HEK293 (cell line): Measurements from ENCODE around the gene PPIC.

ENCODE experiments used
- CTCF ChIA-PET: fragments of 350-600 bp; formaldehyde crosslinking; extraction: SDS; loops from one replicate; lab custom pipeline; 2021; ENCODE audit warnings: antibody characterized with exemption; lab: Yijun Ruan, JAX
- POLR2A ChIA-PET: fragments of 300-600 bp; formaldehyde crosslinking; extraction: SDS; loops from one replicate; lab custom pipeline; 2020; ENCODE audit warnings: antibody characterized with exemption, inconsistent platforms; lab: Yijun Ruan, JAX
- H3K27ac ChIP-seq: fragments of 200-500 bp; sonication (Bioruptor generic); 2 replicates; pipeline ENCODE4 v1.5.1; 2014; ENCODE audit warnings: low read depth, low read length, control low read depth, inconsistent platforms; ENCODE audit errors: extremely low read depth
- H3K36me3 ChIP-seq, 2 experiments: fragments of 200-500 bp in 1 of 2; sonication (Bioruptor generic) in 1 of 2; 1 replicate in 1 of 2; 2 replicates in 1 of 2; pipeline ENCODE4 v1.5.1; 2014 to 2017; ENCODE audit warnings: inconsistent platforms in 2 of 2, low read length in 2 of 2; ENCODE audit not compliant: control insufficient read depth in 2 of 2, insufficient read depth in 1 of 2
- H3K4me1 ChIP-seq: fragments of 200-500 bp; sonication (Bioruptor generic); 2 replicates; pipeline ENCODE4 v1.5.1; 2014; ENCODE audit warnings: mild to moderate bottlenecking, low read length, inconsistent platforms; ENCODE audit not compliant: control insufficient read depth, insufficient read depth
- H3K4me3 ChIP-seq: 2 replicates; pipeline ENCODE4 v1.5.1; 2011; ENCODE audit warnings: low read depth, mild to moderate bottlenecking, control low read depth, low read length, moderate library complexity
- H3K9me3 ChIP-seq: fragments of 200-500 bp; sonication (Bioruptor generic); 2 replicates; pipeline ENCODE4 v1.5.1; 2014; ENCODE audit warnings: low read depth, low read length, inconsistent platforms; ENCODE audit not compliant: control insufficient read depth, insufficient read depth
- CTCF ChIP-seq: fragments of 450-650 bp; formaldehyde crosslinking; IDR thresholded peaks from 2 replicates; pipeline ENCODE4 v1.5.1; 2016; ENCODE audit warnings: missing biosample characterization, missing genetic modification characterization
- KLF1 ChIP-seq: fragments of 450-650 bp; formaldehyde crosslinking; IDR thresholded peaks from 2 replicates; pipeline ENCODE4 v1.5.1; 2016; ENCODE audit warnings: missing biosample characterization, missing genetic modification characterization
- OSR2 ChIP-seq: fragments of 450-650 bp; formaldehyde crosslinking; IDR thresholded peaks from 2 replicates; pipeline ENCODE4 v1.5.1; 2016; ENCODE audit warnings: missing biosample characterization, missing genetic modification characterization
- PRDM10 ChIP-seq: fragments of 450-650 bp; formaldehyde crosslinking; IDR thresholded peaks from 2 replicates; pipeline ENCODE4 v1.5.1; 2016; ENCODE audit warnings: missing biosample characterization, missing genetic modification characterization
- SCRT1 ChIP-seq: fragments of 450-650 bp; formaldehyde crosslinking; IDR thresholded peaks from 2 replicates; pipeline ENCODE4 v1.5.1; 2016; ENCODE audit warnings: missing biosample characterization, missing genetic modification characterization, borderline replicate concordance
- SP3 ChIP-seq: fragments of 450-650 bp; formaldehyde crosslinking; IDR thresholded peaks from 2 replicates; pipeline ENCODE4 v1.5.1; 2016; ENCODE audit warnings: missing biosample characterization, missing genetic modification characterization
- TRIM28 ChIP-seq: IDR thresholded peaks from 2 replicates; pipeline ENCODE4 v1.6.1; 2011; ENCODE audit warnings: low read length, control low read depth, borderline replicate concordance
- ZBTB48 ChIP-seq: fragments of 450-650 bp; formaldehyde crosslinking; IDR thresholded peaks from 2 replicates; pipeline ENCODE4 v1.5.1; 2016; ENCODE audit warnings: missing biosample characterization, missing genetic modification characterization
- ZEB2 ChIP-seq: fragments of 450-650 bp; formaldehyde crosslinking; IDR thresholded peaks from 2 replicates; pipeline ENCODE4 v1.5.1; 2016; ENCODE audit warnings: missing biosample characterization, missing genetic modification characterization
- ZNF280C ChIP-seq: fragments of 450-650 bp; formaldehyde crosslinking; IDR thresholded peaks from 2 replicates; pipeline ENCODE4 v1.5.1; 2016; ENCODE audit warnings: missing biosample characterization, missing genetic modification characterization
- ZNF391 ChIP-seq: fragments of 450-650 bp; formaldehyde crosslinking; IDR thresholded peaks from 2 replicates; pipeline ENCODE4 v1.5.1; 2016; ENCODE audit warnings: low read depth, missing biosample characterization, missing genetic modification characterization, borderline replicate concordance
- ZNF623 ChIP-seq: fragments of 450-650 bp; formaldehyde crosslinking; IDR thresholded peaks from 2 replicates; pipeline ENCODE4 v1.5.1; 2016; ENCODE audit warnings: missing biosample characterization, missing genetic modification characterization
- ZNF660 ChIP-seq: fragments of 450-650 bp; IDR thresholded peaks from 2 replicates; pipeline ENCODE4 v1.5.1; 2018; ENCODE audit warnings: missing biosample characterization, mild to moderate bottlenecking, missing genetic modification characterization
- ZNF707 ChIP-seq: fragments of 450-650 bp; formaldehyde crosslinking; IDR thresholded peaks from 2 replicates; pipeline ENCODE4 v1.5.1; 2016; ENCODE audit warnings: missing biosample characterization, missing genetic modification characterization
- ZSCAN30 ChIP-seq: fragments of 450-650 bp; IDR thresholded peaks from 2 replicates; pipeline ENCODE4 v1.5.1; 2018; ENCODE audit warnings: missing biosample characterization, mild to moderate bottlenecking, missing genetic modification characterization, moderate library complexity

Gene PPIC

GRCh38 chr5:123035360-123035917, 1.1 kb downstream of the PPIC start (continued):
- TF ChIP-seq ZNF280C (tag by site-specific recombination) (no peak), SCRT1 (peak; percentile 87; the same call in 1 of the 2 replicates), ZNF660 (0 out of 2 replicates have a peak, but pooled peaks have one; percentile 6), ZNF707 (tag by site-specific recombination) (no peak), ZNF391 (tag by site-specific recombination) (no peak)

DNA sequence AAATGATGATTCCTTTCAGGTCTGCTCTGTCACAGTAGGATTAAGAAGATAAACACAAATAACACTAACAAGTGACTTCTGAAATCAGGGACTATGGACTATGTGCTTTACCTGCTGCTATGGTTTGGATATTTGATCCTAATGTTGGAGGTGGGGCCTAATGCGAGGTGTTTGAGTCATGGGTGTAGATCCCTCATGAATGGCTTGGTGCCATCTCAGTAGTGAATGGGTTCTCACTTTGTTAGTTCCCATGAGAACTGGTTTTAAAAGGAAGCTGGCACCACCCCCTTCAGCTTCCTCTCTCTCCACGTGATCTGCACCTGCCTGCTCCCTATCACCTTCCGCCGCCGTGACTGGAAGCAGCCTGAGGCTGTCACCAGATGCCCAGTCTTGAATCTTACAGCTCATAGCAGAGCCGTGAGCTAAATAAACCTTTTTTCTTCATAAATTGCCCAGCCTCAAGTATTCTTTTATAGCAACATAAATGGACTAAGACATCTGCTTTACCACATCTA, 3.3 kb downstream of the PPIC start:
- TF ChIP-seq ZBTB48 (tag by site-specific recombination), result peak; percentile 48; the same call in 1 of the 2 replicates
- TF ChIP-seq CTCF (tag by site-specific recombination), result no peak
- peak; percentile 45 for TF ChIP-seq OSR2 (tag by site-specific recombination)
- no peak for TF ChIP-seq ZSCAN30 (tag by site-specific recombination)
- TF ChIP-seq KLF1 (tag by site-specific recombination), result peak; percentile 55
- peaks cover 5 to 6% of the 10 kb centered on the region in 2 experiments; a peak in 2 of 3 replicates for H3K36me3 ChIP-seq
- no peaks in the 10 kb centered on the region for H3K9me3 ChIP-seq
- peaks cover 7% of the 10 kb centered on the region for H3K4me1 ChIP-seq
- ChIA-PET CTCF (no interaction called here), POLR2A (no interaction called here)
- no peak overlapping the region for H3K27ac ChIP-seq
- no peak overlapping the region for H3K4me3 ChIP-seq

- ChIA-PET CTCF (no interaction called here), POLR2A (no interaction called here)
- H3K27ac ChIP-seq, result no peak overlapping the region
These were observed 8.3 kb downstream of the PPIC start for GRCh38 chr5:123028222-123028621.

More at GRCh38 chr5:123028222-123028621, 8.3 kb downstream of the PPIC start:
- peaks cover 9 to 40% of the 10 kb centered on the region in 2 experiments; a peak in 2 of 3 replicates for H3K36me3 ChIP-seq
- TF ChIP-seq ZNF623 (tag by site-specific recombination) (no peak), TRIM28 (no peak), ZEB2 (tag by site-specific recombination) (no peak), SP3 (tag by site-specific recombination) (no peak), OSR2 (tag by site-specific recombination) (no peak), ZNF660 (no peak), PRDM10 (no peak)
- no peak overlapping the region for H3K4me3 ChIP-seq
- no peaks in the 10 kb centered on the region for H3K9me3 ChIP-seq
- peaks cover 3% of the 10 kb centered on the region; the same call in 1 of the 2 replicates for H3K4me1 ChIP-seq
